Adrenal gland (tissue), 12 donors: Measurements from ENCODE around the gene QPCT. TPM values are rescaled to one million over a fixed set of nuclear protein-coding genes. Genes with fewer than 3 reads are reported as not detected.

Experiments
- DNase-seq, 7 donors: peaks; one replicate each; pipeline ENCODE4 v3.0.0-alpha.2; 2019 to 2020
- H3K27ac ChIP-seq, 5 donors: fragments of 200-600 bp; sonication (generic) in 4 of 5; 1 replicate in 3 of 5; 2 replicates in 2 of 5; pipeline versions ENCODE4 v1.5.1 to v1.8.0; 2016 to 2020; ENCODE audit warnings: mild to moderate bottlenecking in 1 of 5
- H3K27me3 ChIP-seq: fragments of 200-600 bp; 2 replicates; pipeline ENCODE4 v1.8.0; 2021
- H3K36me3 ChIP-seq, 2 donors: fragments of 200-600 bp; replicated peaks in 1 of 2; 1 replicate in 1 of 2; 2 replicates in 1 of 2; pipeline versions ENCODE4 v1.5.1 to v1.8.0; 2018 to 2022
- H3K4me1 ChIP-seq, 2 donors: fragments of 200-600 bp; replicated peaks in 1 of 2; 1 replicate in 1 of 2; 2 replicates in 1 of 2; pipeline versions ENCODE4 v1.5.1 to v1.8.0; 2018 to 2021
- H3K4me3 ChIP-seq, 4 donors: fragments of 200-600 bp; sonication (generic) in 3 of 4; one replicate each; pipeline ENCODE4 v1.5.1; 2016 to 2018
- H3K9me3 ChIP-seq, 3 donors: fragments of 200-600 bp; sonication (generic) in 1 of 3; replicated peaks in 1 of 3; 1 replicate in 2 of 3; 2 replicates in 1 of 3; pipeline versions ENCODE4 v1.5.1 to v1.8.0; 2016 to 2021
- POLR2A ChIP-seq, 2 donors: fragments of 450-650 bp; IDR thresholded peaks; one replicate each; pipeline ENCODE4 v1.6.1; 2017; ENCODE audit warnings: antibody characterized with exemption in 2 of 2, mild to moderate bottlenecking in 2 of 2, moderate library complexity in 1 of 2
- WGBS, 4 donors: extraction: QIAGEN DNeasy Blood & Tissue Kit in 2 of 4; methylation state at CpG; one replicate each; pipeline versions ENCODE4 v1.1.5 to v1.1.7; 2013 to 2017; 5-methylcytosine and 5-hydroxymethylcytosine counted together
- intact Hi-C, 2 donors: fragments of 100-400 bp; cut with DNase I; formaldehyde crosslinking; loops; one replicate each; pipeline versions ENCODE4 v1.14.1 to v1.15.0; 2022 to 2023
- polyA plus RNA-seq, 3 donors: library from polyadenylated mRNA; stranded (reverse); fragments of 200-250 nt in 2 of 3; fragments of 350-450 nt in 1 of 3; fragmentation: Illumina TruSeq in 1 of 3; extraction: RNeasy Lipid Tissue Mini Kit (QIAGEN cat#74804) in 1 of 3; gene quantifications; one replicate each; pipeline ENCODE4 v1.2.3, GENCODE V29; 2013 to 2014
- total RNA-seq, 9 donors: library from RNA; depleted of rRNA in 4 of 9; stranded (reverse); fragments of >200 nt in 4 of 9; fragments of 120-200 nt in 1 of 9; fragmentation: NEBNext Ultra II Directional in 1 of 9; extraction: Animal tissue kit (Norgen Biotek cat#: 25700) in 1 of 9; gene quantifications; one replicate each; pipeline versions ENCODE4 v1.1.0 to v1.2.4, GENCODE V29; 2013 to 2023
- TF ChIP-seq, protein P1 (sequence below), 6 experiments: fragments of 450-650 bp in 4 of 6; fragments of 200-600 bp in 2 of 6; sonication (generic) in 1 of 6; IDR thresholded peaks; 1 replicate in 5 of 6; 2 replicates in 1 of 6; pipeline versions ENCODE4 v1.5.1 to v1.8.0; 2016 to 2021; ENCODE audit warnings: antibody characterized with exemption in 6 of 6, mild to moderate bottlenecking in 2 of 6, moderate library complexity in 1 of 6
- donor health status: healthy with polysubstance abuse.
- donor health status: Bipolar disorder and iron deficiency.
- donor health status: DM: yes; HTN: yes; CAD: no.
- donor health status: DM: no; HTN: no; CAD: no.
- donor health status: DM: no; HTN: no; CAD: no.
- donor health status: DM: yes; HTN: yes; CAD: no.

Gene QPCT
- total and polyA plus RNA-seq, 12 donors: 30.6 to 746 (median 192) TPM

DNA sequence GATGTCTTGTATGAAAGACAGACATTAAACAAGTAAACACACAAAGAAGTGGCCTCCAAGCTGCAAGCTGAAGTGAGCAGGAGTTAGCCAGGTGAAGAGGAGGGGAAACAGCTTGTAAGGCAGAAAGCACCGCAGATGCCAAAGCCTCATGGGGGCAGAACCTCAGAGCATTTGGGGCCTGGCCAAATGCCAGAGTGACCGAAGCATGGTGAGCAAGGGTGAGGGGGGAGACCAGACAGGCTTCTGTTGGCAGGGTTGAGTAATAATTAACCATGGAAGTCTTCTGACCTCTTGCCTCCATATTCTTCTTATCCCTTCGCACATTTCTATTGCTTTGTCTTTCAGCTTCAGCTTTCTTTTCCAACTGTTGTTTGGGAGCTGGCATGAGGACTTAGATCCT lies 5.6 kb downstream of the QPCT start:
- Histone ChIP-seq H3K27ac (peak overlapping the region in 1 of 5 donors; percentile 40), H3K9me3 (no peaks in the 10 kb centered on the region), H3K4me1 (peaks cover 0 to 19% of the 10 kb centered on the region in 2 donors), H3K27me3 (no peaks in the 10 kb centered on the region), H3K4me3 (no peak overlapping the region), H3K36me3 (no peaks in the 10 kb centered on the region)
- DNase-seq: peak in 4 of 7 donors; percentile 15 to 37 (median 30)
- WGBS, 4 donors: 49 to 67% (median 59%) methylated on average over 3 of the region's 3 CpGs
- intact Hi-C loops: no loop called here
- TF ChIP-seq, protein P1, sequence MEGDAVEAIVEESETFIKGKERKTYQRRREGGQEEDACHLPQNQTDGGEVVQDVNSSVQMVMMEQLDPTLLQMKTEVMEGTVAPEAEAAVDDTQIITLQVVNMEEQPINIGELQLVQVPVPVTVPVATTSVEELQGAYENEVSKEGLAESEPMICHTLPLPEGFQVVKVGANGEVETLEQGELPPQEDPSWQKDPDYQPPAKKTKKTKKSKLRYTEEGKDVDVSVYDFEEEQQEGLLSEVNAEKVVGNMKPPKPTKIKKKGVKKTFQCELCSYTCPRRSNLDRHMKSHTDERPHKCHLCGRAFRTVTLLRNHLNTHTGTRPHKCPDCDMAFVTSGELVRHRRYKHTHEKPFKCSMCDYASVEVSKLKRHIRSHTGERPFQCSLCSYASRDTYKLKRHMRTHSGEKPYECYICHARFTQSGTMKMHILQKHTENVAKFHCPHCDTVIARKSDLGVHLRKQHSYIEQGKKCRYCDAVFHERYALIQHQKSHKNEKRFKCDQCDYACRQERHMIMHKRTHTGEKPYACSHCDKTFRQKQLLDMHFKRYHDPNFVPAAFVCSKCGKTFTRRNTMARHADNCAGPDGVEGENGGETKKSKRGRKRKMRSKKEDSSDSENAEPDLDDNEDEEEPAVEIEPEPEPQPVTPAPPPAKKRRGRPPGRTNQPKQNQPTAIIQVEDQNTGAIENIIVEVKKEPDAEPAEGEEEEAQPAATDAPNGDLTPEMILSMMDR (IDR thresholded peaks at IDR 0.05): no peak
- no peak for TF ChIP-seq POLR2A (IDR thresholded peaks at IDR 0.05)

DNA sequence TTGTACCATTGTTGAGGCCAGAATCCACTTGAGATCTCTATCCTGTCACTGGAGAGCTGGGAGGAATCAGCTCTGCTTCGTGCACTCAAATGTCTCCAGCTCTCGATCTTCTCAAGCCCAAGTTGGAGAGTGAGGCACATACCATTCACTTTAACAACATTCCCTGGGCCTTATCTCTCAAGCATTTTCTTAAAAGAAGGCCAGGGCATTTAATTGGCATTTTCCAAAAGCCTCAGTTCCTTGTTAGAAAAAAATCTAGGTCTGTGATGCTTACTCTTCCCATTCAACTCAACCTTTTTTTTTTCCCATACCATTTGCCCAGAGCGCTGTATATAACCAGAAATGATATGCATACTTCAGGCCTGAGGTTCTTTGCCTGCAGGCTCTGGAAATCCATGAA lies 10.1 kb downstream of the QPCT start:
- Histone ChIP-seq H3K4me1 (peaks cover 0 to 8% of the 10 kb centered on the region in 2 donors), H3K27ac (no peak overlapping the region), H3K9me3 (no peaks in the 10 kb centered on the region), H3K27me3 (no peaks in the 10 kb centered on the region), H3K36me3 (no peaks in the 10 kb centered on the region), H3K4me3 (no peak overlapping the region)
- intact Hi-C loops: no loop called here
- TF ChIP-seq, protein P1 (IDR thresholded peaks at IDR 0.05): no peak
- no peak for TF ChIP-seq POLR2A (IDR thresholded peaks at IDR 0.05)
- DNase-seq: no peak
- WGBS, 4 donors: 94 to 98% (median 96%) methylated on average over 3 of the region's 3 CpGs

DNA sequence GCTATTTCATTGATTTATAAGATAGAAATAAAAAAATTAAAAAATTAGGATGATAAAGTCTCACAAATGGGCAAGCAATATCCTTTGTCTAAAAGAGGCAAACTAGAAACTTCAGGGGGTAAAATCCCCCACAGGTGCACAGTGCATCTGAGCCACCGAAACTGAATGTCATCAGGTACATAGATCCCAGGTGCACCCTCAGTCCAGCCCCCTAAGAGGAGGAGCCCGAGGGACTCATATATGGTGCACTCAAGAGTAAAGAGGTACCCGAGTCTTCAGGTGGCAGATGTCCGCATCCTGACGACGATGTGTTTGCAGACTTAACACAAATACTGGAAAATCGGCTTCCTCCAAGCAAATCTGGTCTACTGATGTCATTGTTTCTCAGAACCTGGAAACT lies 11.3 kb downstream of the QPCT start:
- intact Hi-C loops: no loop called here
- H3K9me3 ChIP-seq: no peaks in the 10 kb centered on the region
- no peak for TF ChIP-seq POLR2A (IDR thresholded peaks at IDR 0.05)
- no peak overlapping the region for H3K4me3 ChIP-seq
- DNase-seq: no peak
- H3K27me3 ChIP-seq: no peaks in the 10 kb centered on the region
- no peaks in the 10 kb centered on the region for H3K36me3 ChIP-seq
- no peak overlapping the region for H3K27ac ChIP-seq
- H3K4me1 ChIP-seq: no peaks in the 10 kb centered on the region
- 96 to 97% (median 96%) methylated on average over 7 of the region's 7 CpGs for WGBS, 4 donors

DNA sequence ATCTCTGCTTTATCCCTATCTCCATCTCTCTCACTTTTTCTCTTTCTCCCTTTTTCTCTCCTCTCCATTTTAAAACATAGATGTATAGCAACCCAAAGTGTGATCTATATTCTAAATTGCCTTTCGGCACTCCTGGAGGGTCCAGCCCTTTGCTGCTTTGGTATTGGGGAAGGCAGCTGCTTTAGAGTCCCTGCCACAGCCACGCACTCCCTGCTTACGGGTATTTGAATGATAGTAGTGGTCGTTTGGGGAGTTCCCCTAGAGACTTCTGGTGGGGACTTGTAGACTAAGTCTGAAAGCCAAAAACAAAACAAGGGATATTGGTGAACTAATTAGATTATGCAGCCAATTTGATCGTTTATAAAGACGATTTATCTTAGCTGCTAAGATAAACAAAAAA lies 11.9 kb downstream of the QPCT start:
- DNase-seq: no peak
- intact Hi-C loops: no loop called here
- TF ChIP-seq, protein P1 (IDR thresholded peaks at IDR 0.05): no peak
- no peak for TF ChIP-seq POLR2A (IDR thresholded peaks at IDR 0.05)
- no peaks in the 10 kb centered on the region for H3K36me3 ChIP-seq
- no peaks in the 10 kb centered on the region for H3K4me1 ChIP-seq
- no peaks in the 10 kb centered on the region for H3K9me3 ChIP-seq
- H3K4me3 ChIP-seq: no peak overlapping the region
- no peaks in the 10 kb centered on the region for H3K27me3 ChIP-seq
- WGBS, 4 donors: 82 to 87% (median 83%) methylated on average over 6 of the region's 6 CpGs
- no peak overlapping the region for H3K27ac ChIP-seq

DNA sequence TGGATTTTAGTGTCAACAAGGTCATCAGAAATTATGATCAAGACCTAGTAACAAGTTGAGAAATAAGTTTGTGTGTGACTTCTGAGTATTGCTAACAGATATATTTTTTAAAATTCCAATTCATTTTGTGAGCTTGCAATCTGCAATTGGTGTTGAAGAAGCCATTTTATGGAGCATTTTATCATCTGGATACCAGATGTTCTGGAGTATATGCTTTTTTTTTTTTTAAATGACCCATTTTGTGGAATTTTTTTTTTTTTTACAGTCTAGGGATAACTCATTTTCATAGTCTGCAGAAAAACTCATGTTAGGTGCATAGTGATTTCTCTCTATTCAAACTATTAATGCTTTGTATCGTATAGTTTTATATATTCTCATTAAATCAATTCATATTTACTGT lies 12.6 kb downstream of the QPCT start:
- no peak overlapping the region for H3K4me3 ChIP-seq
- H3K36me3 ChIP-seq: no peaks in the 10 kb centered on the region
- DNase-seq: no peak
- WGBS, 4 donors: 92 to 98% (median 97%) methylated on average over 1 of the region's 1 CpG
- H3K27me3 ChIP-seq: no peaks in the 10 kb centered on the region
- H3K27ac ChIP-seq: no peak overlapping the region
- intact Hi-C loops: no loop called here
- peaks cover 0 to 6% of the 10 kb centered on the region in 2 donors for H3K4me1 ChIP-seq
- H3K9me3 ChIP-seq: no peaks in the 10 kb centered on the region
- no peak for TF ChIP-seq POLR2A (IDR thresholded peaks at IDR 0.05)
- TF ChIP-seq, protein P1 (IDR thresholded peaks at IDR 0.05): no peak
